Subcutaneous abdominal adipose tissue (tissue), 5 donors: ENCODE measurements around the gene GRK6.
A peak's percentile ranks its signal among the peaks of the same experiment; 100 is the strongest.

Experiments
- H3K27ac ChIP-seq: one replicate; pipeline ENCODE4 v1.7.0; 2013; ENCODE audit warnings: low read depth, mild to moderate bottlenecking, inconsistent platforms, low read length, moderate library complexity
- H3K27me3 ChIP-seq, 5 donors: one replicate each; pipeline ENCODE4 v1.7.0; 2013; ENCODE audit warnings: low read length in 5 of 5, inconsistent platforms in 1 of 5; ENCODE audit not compliant: control insufficient read depth in 5 of 5, insufficient read depth in 4 of 5
- H3K36me3 ChIP-seq, 5 donors: one replicate each; pipeline ENCODE4 v1.7.0; 2013; ENCODE audit warnings: low read length in 5 of 5; ENCODE audit not compliant: control insufficient read depth in 5 of 5, insufficient read depth in 5 of 5
- H3K4me1 ChIP-seq, 5 donors: one replicate each; pipeline ENCODE4 v1.7.0; 2013; ENCODE audit warnings: low read length in 5 of 5, mild to moderate bottlenecking in 3 of 5, moderate library complexity in 1 of 5; ENCODE audit not compliant: control insufficient read depth in 5 of 5, insufficient read depth in 5 of 5
- H3K4me3 ChIP-seq, 5 donors: one replicate each; pipeline ENCODE4 v1.7.0; 2013; ENCODE audit warnings: low read length in 5 of 5, low read depth in 1 of 5
- H3K9ac ChIP-seq, 5 donors: one replicate each; pipeline ENCODE4 v1.7.0; 2013; ENCODE audit warnings: low read length in 5 of 5, mild to moderate bottlenecking in 4 of 5, moderate library complexity in 3 of 5
- H3K9me3 ChIP-seq, 5 donors: one replicate each; pipeline ENCODE4 v1.7.0; 2013; ENCODE audit warnings: low read length in 5 of 5; ENCODE audit not compliant: control insufficient read depth in 5 of 5
- donor health status: healthy.
- donor health status: healthy.
- donor health status: healthy.
- donor health status: healthy.
- donor health status: healthy.

The GRK6 gene

DNA sequence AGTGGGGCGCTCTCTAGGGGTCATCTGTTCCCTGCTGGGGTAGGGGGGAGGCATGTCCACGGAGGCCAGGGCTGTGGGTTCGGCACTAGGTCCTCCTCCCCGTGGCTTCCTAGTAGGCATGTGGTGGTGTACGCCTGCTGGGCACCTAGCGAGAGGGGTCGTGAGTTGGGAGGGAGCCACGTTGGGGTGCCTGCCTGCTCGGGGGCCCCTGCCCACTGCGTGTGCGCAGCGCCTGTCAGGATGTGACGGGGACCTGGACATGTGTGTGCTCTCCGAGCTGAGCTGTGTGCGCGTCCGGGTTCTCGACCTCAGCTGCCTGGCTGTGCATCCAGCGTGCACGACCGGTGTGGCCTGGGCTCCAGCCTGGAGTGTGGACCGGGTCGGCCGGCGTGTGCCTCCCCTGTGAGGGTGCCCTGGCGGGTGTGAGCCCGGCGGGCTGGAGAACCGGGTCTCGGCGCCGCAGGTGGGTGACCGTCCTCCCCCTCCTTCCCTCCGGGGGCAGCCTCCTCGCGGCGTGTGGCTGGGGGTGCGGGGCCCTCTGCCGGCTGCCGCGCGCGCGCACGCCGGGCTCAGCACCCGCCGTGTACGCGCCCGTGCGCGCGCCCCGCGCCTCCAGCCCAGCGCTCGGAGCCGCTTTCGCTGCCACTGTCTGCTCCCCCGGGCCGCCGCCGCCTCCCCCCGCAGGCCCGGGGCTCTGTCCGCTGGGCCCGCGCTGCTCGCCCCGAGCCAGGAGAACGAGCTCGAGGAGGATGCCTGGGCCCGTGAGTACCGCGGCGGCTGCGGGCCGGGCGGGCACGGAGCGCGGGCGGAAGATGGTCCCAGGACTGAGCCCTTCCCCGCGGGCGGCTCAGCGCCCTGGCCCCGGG lies 20.0 kb downstream of the GRK6 start, which contains the start of gene PRR7:
TSS of gene PRR7 (plus strand) at position 615 of the 866 bp plus-strand sequence. CDS start 8,254 bp downstream, outside the sequence.
- Histone ChIP-seq H3K9ac (peak within 1 kb of the TSS in 2 of 5 donors; percentile 38 to 39), H3K4me3 (peak within 1 kb of the TSS in 4 of 5 donors; percentile 53 to 70 (median 64)), H3K36me3 (peaks cover 0 to 17% (median 11%) of the 10 kb centered on the region in 5 donors), H3K27me3 (peaks cover 20 to 39% (median 31%) of the 10 kb centered on the region in 5 donors), H3K27ac (no peak within 1 kb of the TSS), H3K9me3 (no peaks in the 10 kb centered on the region), H3K4me1 (peaks cover 0 to 22% (median 16%) of the 10 kb centered on the region in 5 donors)

DNA sequence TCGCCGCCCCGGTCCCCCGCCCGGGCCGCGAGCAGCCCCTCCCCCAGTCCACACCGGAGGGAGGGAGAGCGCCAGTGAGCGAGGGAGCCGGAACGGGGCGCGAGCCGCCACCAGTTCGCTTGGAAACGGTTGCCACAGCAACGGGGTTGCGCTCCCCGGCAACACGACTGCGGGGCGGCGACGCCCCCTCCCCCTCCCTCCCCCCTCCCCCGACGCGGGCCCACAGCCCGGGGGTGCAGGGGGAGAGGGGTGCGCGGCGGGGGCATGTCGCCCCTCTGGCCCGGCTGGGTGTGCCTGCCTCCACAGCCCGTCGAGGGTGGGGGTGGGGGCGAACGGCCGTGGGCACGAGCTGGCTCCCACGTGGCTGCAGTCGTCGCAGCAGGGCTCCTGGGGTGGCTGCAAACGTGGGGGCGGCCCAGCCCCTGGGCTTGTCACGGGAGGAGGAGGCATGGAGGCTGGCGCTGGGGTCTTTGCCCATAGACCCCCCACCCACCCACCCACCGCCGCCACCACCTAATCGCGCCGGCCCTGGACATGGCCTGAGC lies 20.7 kb downstream of the GRK6 start:
- Histone ChIP-seq H3K27ac (no peak overlapping the region), H3K4me1 (peaks cover 0 to 22% (median 16%) of the 10 kb centered on the region in 5 donors), H3K9ac (no peak overlapping the region)

GRCh38 chr5:177447611-177448243 lies 21.3 kb downstream of the GRK6 start:
- peaks cover 0 to 5% (median 0%) of the 10 kb centered on the region in 5 donors for H3K36me3 ChIP-seq
- H3K4me1 ChIP-seq, result peaks cover 0 to 22% (median 16%) of the 10 kb centered on the region in 5 donors
- peaks cover 27 to 45% (median 39%) of the 10 kb centered on the region in 5 donors for H3K27me3 ChIP-seq
- H3K9me3 ChIP-seq, result no peaks in the 10 kb centered on the region
- no peak overlapping the region for H3K4me3 ChIP-seq
- H3K27ac ChIP-seq, result no peak overlapping the region
- no peak overlapping the region for H3K9ac ChIP-seq

More for the DNA sequence above, 20.7 kb downstream of the GRK6 start:
- H3K36me3 ChIP-seq, result peaks cover 0 to 10% (median 5%) of the 10 kb centered on the region in 5 donors
- no peaks in the 10 kb centered on the region for H3K9me3 ChIP-seq
- peak overlapping the region in 3 of 5 donors; percentile 48 to 70 (median 59) for H3K4me3 ChIP-seq
- peaks cover 21 to 39% (median 37%) of the 10 kb centered on the region in 5 donors for H3K27me3 ChIP-seq

- Histone ChIP-seq H3K9ac (no peak overlapping the region), H3K4me3 (no peak overlapping the region), H3K27me3 (peaks cover 30 to 48% (median 42%) of the 10 kb centered on the region in 5 donors), H3K36me3 (no peaks in the 10 kb centered on the region), H3K4me1 (peaks cover 0 to 22% (median 16%) of the 10 kb centered on the region in 5 donors), H3K27ac (no peak overlapping the region), H3K9me3 (no peaks in the 10 kb centered on the region)
Measured at GRCh38 chr5:177448244-177448950, 21.9 kb downstream of the GRK6 start.

- Histone ChIP-seq H3K27me3 (peaks cover 30 to 48% (median 47%) of the 10 kb centered on the region in 5 donors), H3K9ac (peak overlapping the region in 1 of 5 donors; percentile 26)
Measured at GRCh38 chr5:177449140-177450061, 22.9 kb downstream of the GRK6 start.

GRCh38 chr5:177450667-177451424 lies 24.4 kb downstream of the GRK6 start:
- Histone ChIP-seq H3K27me3 (peaks cover 30 to 48% (median 47%) of the 10 kb centered on the region in 5 donors), H3K27ac (no peak overlapping the region), H3K9me3 (no peaks in the 10 kb centered on the region), H3K36me3 (no peaks in the 10 kb centered on the region), H3K4me3 (no peak overlapping the region), H3K4me1 (peaks cover 0 to 42% (median 36%) of the 10 kb centered on the region in 5 donors), H3K9ac (no peak overlapping the region)

More at GRCh38 chr5:177449140-177450061, 22.9 kb downstream of the GRK6 start:
- Histone ChIP-seq H3K36me3 (no peaks in the 10 kb centered on the region), H3K9me3 (no peaks in the 10 kb centered on the region), H3K27ac (no peak overlapping the region), H3K4me1 (peaks cover 0 to 30% (median 25%) of the 10 kb centered on the region in 5 donors), H3K4me3 (no peak overlapping the region)

- Histone ChIP-seq H3K4me3 (no peak overlapping the region), H3K27me3 (peaks cover 25 to 43% (median 38%) of the 10 kb centered on the region in 5 donors), H3K27ac (no peak overlapping the region), H3K9me3 (no peaks in the 10 kb centered on the region), H3K36me3 (peaks cover 0 to 5% (median 4%) of the 10 kb centered on the region in 5 donors), H3K4me1 (peaks cover 0 to 37% (median 36%) of the 10 kb centered on the region in 5 donors), H3K9ac (no peak overlapping the region)
Measured at GRCh38 chr5:177452688-177453638, 26.5 kb downstream of the GRK6 start.
